HepG2 (cell line): ENCODE data around the gene ZNF484. TPM values are rescaled to one million over a fixed set of nuclear protein-coding genes. Genes with fewer than 3 reads are reported as not detected.

Source experiments
- CHCHD3 ChIP-seq: sonication (generic); formaldehyde crosslinking; IDR thresholded peaks from 2 replicates; pipeline ENCODE4 v1.8.0; 2022; ENCODE audit warnings: mild to moderate bottlenecking, missing genetic modification reagents, moderate library complexity
- JARID2 ChIP-seq: sonication (generic); formaldehyde crosslinking; IDR thresholded peaks from 2 replicates; pipeline ENCODE4 v1.8.1; 2023; ENCODE audit warnings: missing genetic modification reagents, inconsistent platforms; ENCODE audit not compliant: insufficient replicate concordance
- POLR2A ChIP-seq, 2 experiments: IDR thresholded peaks; 2 replicates each; pipeline ENCODE4 v1.6.1; 2011; ENCODE audit warnings: low read depth in 2 of 2, low read length in 2 of 2, mild to moderate bottlenecking in 1 of 2, moderate library complexity in 1 of 2; ENCODE audit not compliant: insufficient read depth in 1 of 2
- RXRB ChIP-seq: IDR thresholded peaks from 2 replicates; pipeline ENCODE4 v1.6.1; 2016; ENCODE audit warnings: borderline replicate concordance, missing genetic modification reagents, missing compliant biosample characterization
- SAFB2 ChIP-seq: sonication (generic); formaldehyde crosslinking; IDR thresholded peaks from 2 replicates; pipeline ENCODE4 v1.5.1; 2020; ENCODE audit warnings: missing genetic modification reagents, low read depth, mild to moderate bottlenecking, borderline replicate concordance
- SIX4 ChIP-seq: sonication (generic); formaldehyde crosslinking; IDR thresholded peaks from 2 replicates; pipeline ENCODE4 v1.4.0; 2020; ENCODE audit warnings: missing genetic modification reagents
- SNAI1 ChIP-seq: sonication (generic); formaldehyde crosslinking; IDR thresholded peaks from 2 replicates; pipeline ENCODE4 v1.5.0; 2020; ENCODE audit warnings: mild to moderate bottlenecking, missing genetic modification reagents, borderline replicate concordance
- SNRNP70 ChIP-seq: fragments of 200-400 bp; formaldehyde crosslinking; IDR thresholded peaks from 2 replicates; pipeline ENCODE4 v1.6.1; 2017; ENCODE audit warnings: mild to moderate bottlenecking, low read depth, low read length, moderate library complexity
- TBL1XR1 ChIP-seq: fragments of 150-350 bp; IDR thresholded peaks from 2 replicates; pipeline ENCODE4 v1.6.1; 2014; ENCODE audit warnings: borderline replicate concordance, low read length; ENCODE audit not compliant: partially characterized antibody
- ZIK1 ChIP-seq: sonication (generic); formaldehyde crosslinking; IDR thresholded peaks from 2 replicates; pipeline ENCODE4 v1.5.0; 2020; ENCODE audit warnings: mild to moderate bottlenecking, low read depth, missing genetic modification reagents, borderline replicate concordance
- ZNF501 ChIP-seq: sonication (generic); formaldehyde crosslinking; IDR thresholded peaks from 2 replicates; pipeline ENCODE4 v1.5.1; 2020; ENCODE audit warnings: mild to moderate bottlenecking, moderate library complexity, missing genetic modification reagents
- ZNF607 ChIP-seq: sonication (generic); formaldehyde crosslinking; IDR thresholded peaks from 2 replicates; pipeline ENCODE4 v1.5.1; 2020; ENCODE audit warnings: missing genetic modification reagents, mild to moderate bottlenecking, borderline replicate concordance
- polyA plus RNA-seq, 8 experiments: library from polyadenylated mRNA; depleted of rRNA in 3 of 8; stranded (reverse) in 7 of 8; unstranded in 1 of 8; fragments of >200 nt; fragmentation: Illumina TruSeq in 4 of 8; extraction: Trizol in 4 of 8; gene quantifications; 2 replicates each; pipeline versions ENCODE4 v1.2.1 to v1.2.3, GENCODE V29; 2011 to 2016; ENCODE audit warnings: low read depth in 4 of 8, missing spikeins in 1 of 8, mixed read lengths in 1 of 8; ENCODE audit not compliant: insufficient read depth in 1 of 8
- total RNA-seq, 5 experiments: library from RNA; depleted of rRNA; stranded (reverse); fragments of >200 nt; fragmentation: Illumina TruSeq; extraction: Trizol; gene quantifications; 2 replicates each; pipeline ENCODE4 v1.2.3, GENCODE V29; 2016; ENCODE audit warnings: low read depth in 1 of 5
- TF ChIP-seq, protein P1 (sequence below): sonication (generic); formaldehyde crosslinking; IDR thresholded peaks from 2 replicates; pipeline ENCODE4 v1.4.0; 2020; ENCODE audit warnings: missing genetic modification reagents
- TF ChIP-seq, protein P2 (sequence below): sonication (generic); formaldehyde crosslinking; IDR thresholded peaks from 2 replicates; pipeline ENCODE4 v1.5.1; 2020; ENCODE audit warnings: mild to moderate bottlenecking, missing genetic modification reagents, moderate library complexity
- TF ChIP-seq, protein P3 (sequence below), 2 experiments: fragments of 450-650 bp in 1 of 2; sonication (generic) in 1 of 2; formaldehyde crosslinking; IDR thresholded peaks; 2 replicates each; pipeline versions ENCODE4 v1.5.0 to v1.8.0; 2020 to 2022; ENCODE audit warnings: mild to moderate bottlenecking in 1 of 2, missing genetic modification reagents in 1 of 2
- TF ChIP-seq, protein P4 (sequence below): sonication (generic); formaldehyde crosslinking; IDR thresholded peaks from 2 replicates; pipeline ENCODE4 v1.8.0; 2022; ENCODE audit warnings: mild to moderate bottlenecking, missing genetic modification reagents, borderline replicate concordance
- TF ChIP-seq, protein P5 (sequence below): sonication (generic); formaldehyde crosslinking; IDR thresholded peaks from 2 replicates; pipeline ENCODE4 v1.8.0; 2022; ENCODE audit warnings: mild to moderate bottlenecking, missing genetic modification reagents, moderate library complexity

The ZNF484 gene
- total and polyA plus RNA-seq, 2 of the 13 experiments (the other 11 are each of a cell fraction or from before 2014, with no cell fraction given): 0.96 to 7.2 TPM

DNA sequence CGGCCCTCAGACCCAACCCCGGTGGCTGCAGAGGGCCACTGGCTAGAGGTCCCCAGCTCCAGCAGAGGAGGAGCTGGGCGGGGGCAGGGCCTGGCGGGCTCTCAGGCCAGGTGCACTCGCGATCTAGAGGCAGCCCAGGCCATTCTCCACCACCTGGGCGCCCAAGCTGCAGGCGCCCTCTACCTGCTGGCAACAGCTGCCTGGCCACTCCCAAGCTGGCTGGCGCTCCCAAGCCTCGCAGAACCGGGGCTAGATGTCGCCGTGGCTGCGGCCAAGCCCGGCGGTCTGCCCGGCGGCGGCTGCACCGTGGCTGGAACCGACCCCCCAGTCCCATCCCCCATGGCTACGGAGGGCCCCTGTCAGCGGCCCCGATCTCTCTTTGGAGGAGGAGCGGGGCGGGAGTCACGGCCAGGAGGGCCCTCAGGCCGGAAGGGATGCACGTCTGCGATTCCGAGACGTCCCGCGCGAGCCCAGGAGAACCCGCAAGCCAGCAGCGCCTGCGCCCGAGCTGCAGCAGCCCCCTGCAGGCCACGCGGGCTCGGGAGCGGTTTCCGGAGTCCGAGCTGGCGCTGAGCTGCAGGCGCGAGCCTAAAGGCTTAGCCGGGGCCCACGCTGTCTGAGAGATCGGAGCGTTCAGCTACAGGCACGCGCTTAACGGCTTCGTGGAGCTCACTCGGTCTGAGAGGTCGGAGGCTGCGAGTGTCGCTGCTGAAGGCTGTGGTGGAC is 68.9 kb downstream of the ZNF484 start (continued):
- TF ChIP-seq, protein P1, sequence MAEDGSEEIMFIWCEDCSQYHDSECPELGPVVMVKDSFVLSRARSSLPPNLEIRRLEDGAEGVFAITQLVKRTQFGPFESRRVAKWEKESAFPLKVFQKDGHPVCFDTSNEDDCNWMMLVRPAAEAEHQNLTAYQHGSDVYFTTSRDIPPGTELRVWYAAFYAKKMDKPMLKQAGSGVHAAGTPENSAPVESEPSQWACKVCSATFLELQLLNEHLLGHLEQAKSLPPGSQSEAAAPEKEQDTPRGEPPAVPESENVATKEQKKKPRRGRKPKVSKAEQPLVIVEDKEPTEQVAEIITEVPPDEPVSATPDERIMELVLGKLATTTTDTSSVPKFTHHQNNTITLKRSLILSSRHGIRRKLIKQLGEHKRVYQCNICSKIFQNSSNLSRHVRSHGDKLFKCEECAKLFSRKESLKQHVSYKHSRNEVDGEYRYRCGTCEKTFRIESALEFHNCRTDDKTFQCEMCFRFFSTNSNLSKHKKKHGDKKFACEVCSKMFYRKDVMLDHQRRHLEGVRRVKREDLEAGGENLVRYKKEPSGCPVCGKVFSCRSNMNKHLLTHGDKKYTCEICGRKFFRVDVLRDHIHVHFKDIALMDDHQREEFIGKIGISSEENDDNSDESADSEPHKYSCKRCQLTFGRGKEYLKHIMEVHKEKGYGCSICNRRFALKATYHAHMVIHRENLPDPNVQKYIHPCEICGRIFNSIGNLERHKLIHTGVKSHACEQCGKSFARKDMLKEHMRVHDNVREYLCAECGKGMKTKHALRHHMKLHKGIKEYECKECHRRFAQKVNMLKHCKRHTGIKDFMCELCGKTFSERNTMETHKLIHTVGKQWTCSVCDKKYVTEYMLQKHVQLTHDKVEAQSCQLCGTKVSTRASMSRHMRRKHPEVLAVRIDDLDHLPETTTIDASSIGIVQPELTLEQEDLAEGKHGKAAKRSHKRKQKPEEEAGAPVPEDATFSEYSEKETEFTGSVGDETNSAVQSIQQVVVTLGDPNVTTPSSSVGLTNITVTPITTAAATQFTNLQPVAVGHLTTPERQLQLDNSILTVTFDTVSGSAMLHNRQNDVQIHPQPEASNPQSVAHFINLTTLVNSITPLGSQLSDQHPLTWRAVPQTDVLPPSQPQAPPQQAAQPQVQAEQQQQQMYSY (CRISPR knock-in tag): no peak
- no peak for TF ChIP-seq RXRB
- TF ChIP-seq TBL1XR1: no peak
- no peak for TF ChIP-seq CHCHD3 (CRISPR knock-in tag)
- TF ChIP-seq, protein P2, sequence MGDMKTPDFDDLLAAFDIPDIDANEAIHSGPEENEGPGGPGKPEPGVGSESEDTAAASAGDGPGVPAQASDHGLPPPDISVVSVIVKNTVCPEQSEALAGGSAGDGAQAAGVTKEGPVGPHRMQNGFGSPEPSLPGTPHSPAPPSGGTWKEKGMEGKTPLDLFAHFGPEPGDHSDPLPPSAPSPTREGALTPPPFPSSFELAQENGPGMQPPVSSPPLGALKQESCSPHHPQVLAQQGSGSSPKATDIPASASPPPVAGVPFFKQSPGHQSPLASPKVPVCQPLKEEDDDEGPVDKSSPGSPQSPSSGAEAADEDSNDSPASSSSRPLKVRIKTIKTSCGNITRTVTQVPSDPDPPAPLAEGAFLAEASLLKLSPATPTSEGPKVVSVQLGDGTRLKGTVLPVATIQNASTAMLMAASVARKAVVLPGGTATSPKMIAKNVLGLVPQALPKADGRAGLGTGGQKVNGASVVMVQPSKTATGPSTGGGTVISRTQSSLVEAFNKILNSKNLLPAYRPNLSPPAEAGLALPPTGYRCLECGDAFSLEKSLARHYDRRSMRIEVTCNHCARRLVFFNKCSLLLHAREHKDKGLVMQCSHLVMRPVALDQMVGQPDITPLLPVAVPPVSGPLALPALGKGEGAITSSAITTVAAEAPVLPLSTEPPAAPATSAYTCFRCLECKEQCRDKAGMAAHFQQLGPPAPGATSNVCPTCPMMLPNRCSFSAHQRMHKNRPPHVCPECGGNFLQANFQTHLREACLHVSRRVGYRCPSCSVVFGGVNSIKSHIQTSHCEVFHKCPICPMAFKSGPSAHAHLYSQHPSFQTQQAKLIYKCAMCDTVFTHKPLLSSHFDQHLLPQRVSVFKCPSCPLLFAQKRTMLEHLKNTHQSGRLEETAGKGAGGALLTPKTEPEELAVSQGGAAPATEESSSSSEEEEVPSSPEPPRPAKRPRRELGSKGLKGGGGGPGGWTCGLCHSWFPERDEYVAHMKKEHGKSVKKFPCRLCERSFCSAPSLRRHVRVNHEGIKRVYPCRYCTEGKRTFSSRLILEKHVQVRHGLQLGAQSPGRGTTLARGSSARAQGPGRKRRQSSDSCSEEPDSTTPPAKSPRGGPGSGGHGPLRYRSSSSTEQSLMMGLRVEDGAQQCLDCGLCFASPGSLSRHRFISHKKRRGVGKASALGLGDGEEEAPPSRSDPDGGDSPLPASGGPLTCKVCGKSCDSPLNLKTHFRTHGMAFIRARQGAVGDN (CRISPR knock-in tag): peak; percentile 55
- 0 out of 2 replicates have a peak, but pooled peaks have one; percentile 35 for TF ChIP-seq SAFB2 (CRISPR knock-in tag)
- TF ChIP-seq, protein P3, sequence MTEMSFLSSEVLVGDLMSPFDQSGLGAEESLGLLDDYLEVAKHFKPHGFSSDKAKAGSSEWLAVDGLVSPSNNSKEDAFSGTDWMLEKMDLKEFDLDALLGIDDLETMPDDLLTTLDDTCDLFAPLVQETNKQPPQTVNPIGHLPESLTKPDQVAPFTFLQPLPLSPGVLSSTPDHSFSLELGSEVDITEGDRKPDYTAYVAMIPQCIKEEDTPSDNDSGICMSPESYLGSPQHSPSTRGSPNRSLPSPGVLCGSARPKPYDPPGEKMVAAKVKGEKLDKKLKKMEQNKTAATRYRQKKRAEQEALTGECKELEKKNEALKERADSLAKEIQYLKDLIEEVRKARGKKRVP (CRISPR knock-in tag; IDR thresholded peaks at IDR 0.05): no peak
- TF ChIP-seq, protein P4, sequence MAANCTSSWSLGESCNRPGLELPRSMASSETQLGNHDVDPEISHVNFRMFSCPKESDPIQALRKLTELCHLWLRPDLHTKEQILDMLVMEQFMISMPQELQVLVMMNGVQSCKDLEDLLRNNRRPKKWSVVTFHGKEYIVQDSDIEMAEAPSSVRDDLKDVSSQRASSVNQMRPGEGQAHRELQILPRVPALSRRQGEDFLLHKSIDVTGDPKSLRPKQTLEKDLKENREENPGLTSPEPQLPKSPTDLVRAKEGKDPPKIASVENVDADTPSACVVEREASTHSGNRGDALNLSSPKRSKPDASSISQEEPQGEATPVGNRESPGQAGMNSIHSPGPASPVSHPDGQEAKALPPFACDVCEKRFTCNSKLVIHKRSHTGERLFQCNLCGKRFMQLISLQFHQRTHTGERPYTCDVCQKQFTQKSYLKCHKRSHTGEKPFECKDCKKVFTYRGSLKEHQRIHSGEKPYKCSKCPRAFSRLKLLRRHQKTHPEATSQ (CRISPR knock-in tag): no peak
- TF ChIP-seq POLR2A (IDR thresholded peaks at IDR 0.05; ENCODE audit: insufficient read depth in 1 of 2, low read depth in 2 of 2, low read length in 2 of 2): no peak
- TF ChIP-seq SNRNP70: no peak
- TF ChIP-seq SNAI1 (CRISPR knock-in tag): no peak
- no peak for TF ChIP-seq ZNF607
- TF ChIP-seq JARID2 (CRISPR knock-in tag): no peak
- TF ChIP-seq, protein P5, sequence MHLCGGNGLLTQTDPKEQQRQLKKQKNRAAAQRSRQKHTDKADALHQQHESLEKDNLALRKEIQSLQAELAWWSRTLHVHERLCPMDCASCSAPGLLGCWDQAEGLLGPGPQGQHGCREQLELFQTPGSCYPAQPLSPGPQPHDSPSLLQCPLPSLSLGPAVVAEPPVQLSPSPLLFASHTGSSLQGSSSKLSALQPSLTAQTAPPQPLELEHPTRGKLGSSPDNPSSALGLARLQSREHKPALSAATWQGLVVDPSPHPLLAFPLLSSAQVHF (CRISPR knock-in tag): no peak
- TF ChIP-seq ZIK1: no peak
- 0 out of 2 replicates have a peak, but pooled peaks have one; percentile 22 for TF ChIP-seq ZNF501 (CRISPR knock-in tag)
- TF ChIP-seq SIX4 (CRISPR knock-in tag): no peak
